Measurements from ENCODE around the gene IDE.

The IDE gene

DNA sequence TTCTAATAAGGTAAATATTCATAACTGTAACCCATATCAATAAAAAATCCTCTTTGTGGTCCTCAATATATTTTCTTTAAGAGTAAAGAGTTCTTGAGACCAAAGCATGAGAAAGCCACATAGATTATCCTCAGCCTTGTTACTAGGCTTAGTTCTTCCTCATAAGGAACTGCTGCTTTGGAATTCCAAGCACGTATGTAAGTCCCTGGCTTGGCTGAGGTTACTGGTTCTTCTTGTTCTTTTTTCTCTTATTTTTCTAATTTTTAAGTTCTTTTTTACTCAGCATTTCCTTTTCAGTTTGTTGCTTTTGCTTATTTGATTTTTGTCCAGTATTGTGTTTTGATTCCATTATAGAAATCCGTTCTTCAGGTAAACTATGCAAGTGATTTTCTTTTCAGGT lies 155.7 kb downstream of the IDE start:
- no peaks in the 10 kb centered on the region for H3K27me3 ChIP-seq (ENCODE audit: low read length)

DNA sequence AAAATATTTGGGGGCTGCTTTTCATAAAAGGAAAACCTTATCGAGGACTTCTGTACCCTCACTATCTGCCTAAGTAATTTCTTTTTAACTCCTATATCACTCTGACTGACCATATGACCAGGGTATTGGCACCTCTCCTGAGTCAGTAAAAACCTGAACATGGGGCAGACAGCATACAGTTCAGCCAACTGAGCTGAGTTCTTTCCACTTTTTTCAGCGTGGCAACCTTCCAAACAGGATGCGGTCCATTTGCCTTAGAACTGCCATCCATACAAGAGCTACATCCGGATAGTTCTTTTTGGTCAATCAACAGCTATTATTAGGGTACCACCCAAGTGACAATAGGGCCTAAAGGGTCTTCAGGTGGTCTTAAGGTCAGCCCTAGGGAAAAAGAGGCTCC lies 160.4 kb downstream of the IDE start:
- TF ChIP-seq, protein P1, sequence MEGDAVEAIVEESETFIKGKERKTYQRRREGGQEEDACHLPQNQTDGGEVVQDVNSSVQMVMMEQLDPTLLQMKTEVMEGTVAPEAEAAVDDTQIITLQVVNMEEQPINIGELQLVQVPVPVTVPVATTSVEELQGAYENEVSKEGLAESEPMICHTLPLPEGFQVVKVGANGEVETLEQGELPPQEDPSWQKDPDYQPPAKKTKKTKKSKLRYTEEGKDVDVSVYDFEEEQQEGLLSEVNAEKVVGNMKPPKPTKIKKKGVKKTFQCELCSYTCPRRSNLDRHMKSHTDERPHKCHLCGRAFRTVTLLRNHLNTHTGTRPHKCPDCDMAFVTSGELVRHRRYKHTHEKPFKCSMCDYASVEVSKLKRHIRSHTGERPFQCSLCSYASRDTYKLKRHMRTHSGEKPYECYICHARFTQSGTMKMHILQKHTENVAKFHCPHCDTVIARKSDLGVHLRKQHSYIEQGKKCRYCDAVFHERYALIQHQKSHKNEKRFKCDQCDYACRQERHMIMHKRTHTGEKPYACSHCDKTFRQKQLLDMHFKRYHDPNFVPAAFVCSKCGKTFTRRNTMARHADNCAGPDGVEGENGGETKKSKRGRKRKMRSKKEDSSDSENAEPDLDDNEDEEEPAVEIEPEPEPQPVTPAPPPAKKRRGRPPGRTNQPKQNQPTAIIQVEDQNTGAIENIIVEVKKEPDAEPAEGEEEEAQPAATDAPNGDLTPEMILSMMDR (IDR thresholded peaks at IDR 0.05; ENCODE audit: insufficient read depth, low read length, poor library complexity, severe bottlenecking), result no peak
- no peak for TF ChIP-seq EZH2phosphoT487 (conservative IDR thresholded peaks at IDR 0.05; ENCODE audit: low read length)
- H3K27me3 ChIP-seq (ENCODE audit: low read length), result no peaks in the 10 kb centered on the region

More for the DNA sequence above, 155.7 kb downstream of the IDE start:
- Histone ChIP-seq H3F3A (ENCODE audit: insufficient read depth) (no peaks in the 10 kb centered on the region), H3K4me3 (ENCODE audit: insufficient read depth, low read length, poor library complexity, severe bottlenecking) (no peak overlapping the region), H3K27ac (ENCODE audit: low read depth, low read length) (no peak overlapping the region), H2AFZ (ENCODE audit: low read depth, low read length, severe bottlenecking) (no peak overlapping the region), H3K36me3 (ENCODE audit: low read length) (no peaks in the 10 kb centered on the region), H3K79me2 (ENCODE audit: insufficient read depth, low read length) (no peaks in the 10 kb centered on the region), H3K4me2 (ENCODE audit: low read depth, low read length, poor library complexity, severe bottlenecking) (no peak overlapping the region), H3K9me3 (ENCODE audit: insufficient read depth, low read length) (no peaks in the 10 kb centered on the region), H3K9ac (ENCODE audit: low read length) (no peak overlapping the region), H4K20me1 (ENCODE audit: low read depth, low read length) (no peaks in the 10 kb centered on the region), H3K9me2 (replicated peaks; ENCODE audit: insufficient read depth, low read length) (no peaks in the 10 kb centered on the region)
- no peak for TF ChIP-seq EZH2phosphoT487 (conservative IDR thresholded peaks at IDR 0.05; ENCODE audit: low read length)
- TF ChIP-seq, protein P1 (IDR thresholded peaks at IDR 0.05; ENCODE audit: insufficient read depth, low read length, poor library complexity, severe bottlenecking), result no peak

DNA sequence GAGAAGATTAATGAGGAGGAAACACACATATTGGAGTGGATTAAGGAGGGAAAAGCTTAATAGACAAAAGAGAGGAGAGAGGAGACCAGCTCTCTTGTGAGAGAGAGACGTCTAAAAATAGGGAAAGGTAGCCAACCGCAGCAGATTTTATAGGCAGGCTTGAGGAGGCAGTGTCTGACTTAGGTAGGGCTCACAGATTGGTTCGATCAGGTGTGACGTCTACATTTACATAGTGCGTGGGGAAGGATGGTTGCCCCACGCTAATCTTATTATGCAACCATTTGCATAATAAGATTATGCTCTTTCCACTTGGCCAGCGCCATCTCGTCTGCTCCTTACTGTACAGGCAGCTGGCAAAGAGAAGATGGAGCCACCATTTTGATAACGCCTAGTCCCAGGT lies 160.9 kb downstream of the IDE start:
- Histone ChIP-seq H3K9me2 (replicated peaks; ENCODE audit: insufficient read depth, low read length) (no peaks in the 10 kb centered on the region), H3K9ac (ENCODE audit: low read length) (no peak overlapping the region), H3K9me3 (ENCODE audit: insufficient read depth, low read length) (no peaks in the 10 kb centered on the region), H3K4me3 (ENCODE audit: insufficient read depth, low read length, poor library complexity, severe bottlenecking) (no peak overlapping the region), H3K27me3 (ENCODE audit: low read length) (no peaks in the 10 kb centered on the region), H3K79me2 (ENCODE audit: insufficient read depth, low read length) (no peaks in the 10 kb centered on the region), H3K27ac (ENCODE audit: low read depth, low read length) (no peak overlapping the region), H3K4me2 (ENCODE audit: low read depth, low read length, poor library complexity, severe bottlenecking) (no peak overlapping the region), H3F3A (ENCODE audit: insufficient read depth) (no peaks in the 10 kb centered on the region), H4K20me1 (ENCODE audit: low read depth, low read length) (no peaks in the 10 kb centered on the region), H2AFZ (ENCODE audit: low read depth, low read length, severe bottlenecking) (no peak overlapping the region), H3K36me3 (ENCODE audit: low read length) (no peaks in the 10 kb centered on the region)
- no peak for TF ChIP-seq EZH2phosphoT487 (conservative IDR thresholded peaks at IDR 0.05; ENCODE audit: low read length)
- TF ChIP-seq, protein P1 (IDR thresholded peaks at IDR 0.05; ENCODE audit: insufficient read depth, low read length, poor library complexity, severe bottlenecking), result no peak

More for the DNA sequence above, 160.4 kb downstream of the IDE start:
- H3F3A ChIP-seq (ENCODE audit: insufficient read depth), result no peaks in the 10 kb centered on the region
- H2AFZ ChIP-seq (ENCODE audit: low read depth, low read length, severe bottlenecking), result no peak overlapping the region
- no peak overlapping the region for H3K4me2 ChIP-seq (ENCODE audit: low read depth, low read length, poor library complexity, severe bottlenecking)
- no peaks in the 10 kb centered on the region for H3K9me3 ChIP-seq (ENCODE audit: insufficient read depth, low read length)
- H3K4me3 ChIP-seq (ENCODE audit: insufficient read depth, low read length, poor library complexity, severe bottlenecking), result no peak overlapping the region
- no peaks in the 10 kb centered on the region for H3K79me2 ChIP-seq (ENCODE audit: insufficient read depth, low read length)
- H3K9ac ChIP-seq (ENCODE audit: low read length), result no peak overlapping the region
- H3K9me2 ChIP-seq (replicated peaks; ENCODE audit: insufficient read depth, low read length), result no peaks in the 10 kb centered on the region
- H3K36me3 ChIP-seq (ENCODE audit: low read length), result no peaks in the 10 kb centered on the region
- no peaks in the 10 kb centered on the region for H4K20me1 ChIP-seq (ENCODE audit: low read depth, low read length)
- H3K27ac ChIP-seq (ENCODE audit: low read depth, low read length), result no peak overlapping the region
